Thyroid gland (tissue), 4 donors: ENCODE measurements around the gene TAF1B. TPM values are rescaled to one million over a fixed set of nuclear protein-coding genes. Genes with fewer than 3 reads are reported as not detected.
A peak's percentile ranks its signal among the peaks of the same experiment; 100 is the strongest.

Source experiments
- DNase-seq, 2 donors: peaks; one replicate each; pipeline ENCODE4 v3.0.0-alpha.2; 2019
- H3K27ac ChIP-seq, 3 donors: fragments of 200-600 bp; sonication (generic); 1 replicate in 2 of 3; 2 replicates in 1 of 3; pipeline ENCODE4 v1.5.1; 2016 to 2019; ENCODE audit warnings: mild to moderate bottlenecking in 1 of 3, moderate library complexity in 1 of 3
- H3K27me3 ChIP-seq: fragments of 200-600 bp; sonication (generic); one replicate; pipeline ENCODE4 v1.5.1; 2019
- H3K36me3 ChIP-seq, 2 donors: fragments of 200-600 bp; sonication (generic); one replicate each; pipeline ENCODE4 v1.5.1; 2016 to 2019
- H3K4me1 ChIP-seq, 2 donors: fragments of 200-600 bp; sonication (generic); one replicate each; pipeline ENCODE4 v1.5.1; 2017 to 2019
- H3K4me3 ChIP-seq, 3 donors: fragments of 200-600 bp; sonication (generic); replicated peaks in 1 of 3; 1 replicate in 2 of 3; 2 replicates in 1 of 3; pipeline ENCODE4 v1.5.1; 2016; ENCODE audit warnings: mild to moderate bottlenecking in 1 of 3
- H3K9me3 ChIP-seq: fragments of 200-600 bp; sonication (generic); one replicate; pipeline ENCODE4 v1.5.1; 2017
- POLR2A ChIP-seq, 2 donors: fragments of 450-650 bp; IDR thresholded peaks; one replicate each; pipeline ENCODE4 v1.6.1; 2017; ENCODE audit warnings: antibody characterized with exemption in 2 of 2, mild to moderate bottlenecking in 2 of 2, moderate library complexity in 1 of 2
- WGBS, 2 donors: methylation state at CpG; one replicate each; pipeline ENCODE4 v1.1.5; 2017; 5-methylcytosine and 5-hydroxymethylcytosine counted together
- intact Hi-C: fragments of 100-400 bp; cut with DNase I; formaldehyde crosslinking; loops from one replicate; pipeline ENCODE4 v1.15.1; 2023
- total RNA-seq, 4 donors: library from RNA; depleted of rRNA; stranded (reverse); fragments of >200 nt; gene quantifications; one replicate each; pipeline ENCODE4 v1.2.3, GENCODE V29; 2016
- TF ChIP-seq, protein P1 (sequence below), 6 experiments: fragments of 200-600 bp in 3 of 6; fragments of 450-650 bp in 3 of 6; sonication (generic) in 3 of 6; IDR thresholded peaks; one replicate each; pipeline ENCODE4 v1.5.1; 2016 to 2019; ENCODE audit warnings: antibody characterized with exemption in 6 of 6, mild to moderate bottlenecking in 2 of 6, inconsistent platforms in 1 of 6, moderate library complexity in 1 of 6

TAF1B gene
- total RNA-seq, 4 donors from 2014 or later: 18.6 to 33.9 (median 25.8) TPM

DNA sequence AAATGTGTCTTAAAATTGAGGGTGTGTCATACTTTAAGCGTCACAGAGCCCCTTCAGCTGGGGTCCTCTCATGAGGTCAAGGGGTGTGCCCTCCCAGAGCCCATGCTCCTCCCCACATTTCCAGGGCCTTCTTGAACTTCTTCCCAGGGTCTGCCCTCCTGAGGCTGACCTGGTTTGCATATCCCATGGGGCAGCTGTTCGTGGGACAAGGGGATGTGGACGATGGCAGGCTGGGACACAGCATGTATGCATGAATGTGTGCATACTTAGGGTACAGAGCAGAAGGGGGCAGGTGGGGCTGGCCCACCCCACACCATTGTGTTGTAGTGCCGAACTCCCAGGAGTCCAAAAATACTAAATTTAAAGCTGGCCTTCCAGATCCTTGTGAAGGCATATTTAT, 46.2 kb upstream of the TAF1B start:
- intact Hi-C loops: no loop called here
- Histone ChIP-seq H3K27me3 (no peaks in the 10 kb centered on the region), H3K27ac (no peak overlapping the region), H3K4me1 (peaks cover 0 to 4% of the 10 kb centered on the region in 2 donors), H3K36me3 (no peaks in the 10 kb centered on the region), H3K4me3 (no peak overlapping the region), H3K9me3 (no peaks in the 10 kb centered on the region)
- WGBS, 2 donors: 76 to 80% methylated on average over 4 of the region's 4 CpGs
- TF ChIP-seq, protein P1, sequence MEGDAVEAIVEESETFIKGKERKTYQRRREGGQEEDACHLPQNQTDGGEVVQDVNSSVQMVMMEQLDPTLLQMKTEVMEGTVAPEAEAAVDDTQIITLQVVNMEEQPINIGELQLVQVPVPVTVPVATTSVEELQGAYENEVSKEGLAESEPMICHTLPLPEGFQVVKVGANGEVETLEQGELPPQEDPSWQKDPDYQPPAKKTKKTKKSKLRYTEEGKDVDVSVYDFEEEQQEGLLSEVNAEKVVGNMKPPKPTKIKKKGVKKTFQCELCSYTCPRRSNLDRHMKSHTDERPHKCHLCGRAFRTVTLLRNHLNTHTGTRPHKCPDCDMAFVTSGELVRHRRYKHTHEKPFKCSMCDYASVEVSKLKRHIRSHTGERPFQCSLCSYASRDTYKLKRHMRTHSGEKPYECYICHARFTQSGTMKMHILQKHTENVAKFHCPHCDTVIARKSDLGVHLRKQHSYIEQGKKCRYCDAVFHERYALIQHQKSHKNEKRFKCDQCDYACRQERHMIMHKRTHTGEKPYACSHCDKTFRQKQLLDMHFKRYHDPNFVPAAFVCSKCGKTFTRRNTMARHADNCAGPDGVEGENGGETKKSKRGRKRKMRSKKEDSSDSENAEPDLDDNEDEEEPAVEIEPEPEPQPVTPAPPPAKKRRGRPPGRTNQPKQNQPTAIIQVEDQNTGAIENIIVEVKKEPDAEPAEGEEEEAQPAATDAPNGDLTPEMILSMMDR (IDR thresholded peaks at IDR 0.05): no peak
- no peak for TF ChIP-seq POLR2A (IDR thresholded peaks at IDR 0.05)
- DNase-seq: no peak

DNA sequence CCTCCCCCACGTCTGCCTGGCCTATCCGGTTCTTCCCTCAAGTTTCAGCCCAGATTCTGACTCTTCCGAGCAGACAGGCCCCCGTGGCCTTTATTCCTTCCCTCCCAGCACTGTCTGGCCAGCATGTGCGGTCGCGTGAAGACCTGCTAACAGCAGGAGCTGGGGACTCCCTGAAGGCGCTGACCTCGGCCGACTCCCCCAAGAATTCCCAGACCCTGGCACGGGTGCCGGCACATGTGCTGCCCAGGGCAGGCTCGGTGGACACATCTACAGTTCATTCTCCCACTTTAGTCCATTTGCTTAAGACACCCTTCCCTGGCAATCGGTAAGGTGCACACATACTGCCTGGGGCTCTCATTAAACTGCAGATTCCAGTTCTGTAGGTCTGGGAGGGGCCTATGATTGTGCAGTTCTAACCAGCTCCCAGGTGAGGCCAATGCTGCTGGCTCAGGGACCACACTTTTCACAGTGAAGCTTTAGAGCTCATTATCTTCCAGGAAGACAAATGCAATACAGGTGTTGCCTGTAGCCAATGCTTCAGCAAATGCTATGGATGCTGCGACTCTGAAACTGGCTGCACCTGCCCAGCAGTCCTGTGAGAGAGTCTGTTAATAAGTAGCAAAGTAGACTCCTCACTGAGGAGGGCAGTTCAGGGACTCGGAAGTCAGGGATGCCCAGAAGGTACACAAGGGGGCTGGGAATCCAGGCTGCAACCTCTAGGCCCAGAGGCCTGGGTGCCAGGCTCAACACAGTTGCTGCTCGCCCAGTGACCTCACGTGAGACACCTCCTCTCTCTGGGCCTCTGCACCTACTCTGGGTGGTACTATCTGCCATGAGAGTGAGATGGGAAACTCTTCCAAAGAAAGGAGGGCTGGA, 45.4 kb upstream of the TAF1B start:
- WGBS, 2 donors: 74 to 80% methylated on average over 16 to 18 of the region's 18 CpGs
- intact Hi-C loops: no loop called here
- no peak overlapping the region for H3K4me3 ChIP-seq

DNA sequence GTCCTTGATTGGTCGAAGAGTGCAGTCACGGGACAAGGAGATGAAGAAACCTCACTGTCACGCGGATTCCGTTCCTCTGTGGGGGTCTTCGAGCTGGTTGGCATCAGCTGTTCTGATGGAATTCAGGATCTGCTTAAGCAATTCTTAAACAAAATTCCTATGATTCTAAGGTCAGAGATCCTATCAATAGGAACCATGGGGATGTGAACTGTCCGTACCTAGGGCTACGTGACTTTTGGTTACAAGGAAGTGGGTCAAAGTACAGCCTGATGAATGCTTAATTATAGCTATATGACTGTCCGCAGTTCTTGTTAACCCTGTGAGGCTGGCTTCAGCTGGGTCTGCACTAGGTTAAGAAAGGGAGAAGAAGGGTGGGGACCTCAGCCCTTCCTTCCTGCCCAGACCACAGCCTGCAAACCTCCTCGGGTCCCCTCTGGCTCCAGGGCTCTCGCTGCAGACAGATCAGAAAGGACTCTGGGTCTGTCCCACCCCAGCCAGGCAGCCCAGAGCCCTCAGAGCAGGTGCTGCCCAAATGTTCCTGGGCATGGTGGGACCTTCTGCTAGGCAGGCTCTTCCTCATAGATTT, 44.2 kb upstream of the TAF1B start:
- Histone ChIP-seq H3K27ac (no peak overlapping the region), H3K27me3 (no peaks in the 10 kb centered on the region), H3K36me3 (no peaks in the 10 kb centered on the region), H3K9me3 (no peaks in the 10 kb centered on the region), H3K4me1 (peaks cover 0 to 4% of the 10 kb centered on the region in 2 donors), H3K4me3 (no peak overlapping the region)
- 72 to 88% methylated on average over 11 of the region's 11 CpGs for WGBS, 2 donors
- intact Hi-C loops: no loop called here
- DNase-seq: no peak
- TF ChIP-seq POLR2A (IDR thresholded peaks at IDR 0.05): no peak
- TF ChIP-seq, protein P1 (IDR thresholded peaks at IDR 0.05): no peak

More for the DNA sequence above, 45.4 kb upstream of the TAF1B start:
- no peaks in the 10 kb centered on the region for H3K36me3 ChIP-seq
- H3K9me3 ChIP-seq: no peaks in the 10 kb centered on the region
- no peak for DNase-seq
- no peak for TF ChIP-seq POLR2A (IDR thresholded peaks at IDR 0.05)
- TF ChIP-seq, protein P1 (IDR thresholded peaks at IDR 0.05): no peak
- no peak overlapping the region for H3K27ac ChIP-seq
- peaks cover 0 to 4% of the 10 kb centered on the region in 2 donors for H3K4me1 ChIP-seq
- no peaks in the 10 kb centered on the region for H3K27me3 ChIP-seq

DNA sequence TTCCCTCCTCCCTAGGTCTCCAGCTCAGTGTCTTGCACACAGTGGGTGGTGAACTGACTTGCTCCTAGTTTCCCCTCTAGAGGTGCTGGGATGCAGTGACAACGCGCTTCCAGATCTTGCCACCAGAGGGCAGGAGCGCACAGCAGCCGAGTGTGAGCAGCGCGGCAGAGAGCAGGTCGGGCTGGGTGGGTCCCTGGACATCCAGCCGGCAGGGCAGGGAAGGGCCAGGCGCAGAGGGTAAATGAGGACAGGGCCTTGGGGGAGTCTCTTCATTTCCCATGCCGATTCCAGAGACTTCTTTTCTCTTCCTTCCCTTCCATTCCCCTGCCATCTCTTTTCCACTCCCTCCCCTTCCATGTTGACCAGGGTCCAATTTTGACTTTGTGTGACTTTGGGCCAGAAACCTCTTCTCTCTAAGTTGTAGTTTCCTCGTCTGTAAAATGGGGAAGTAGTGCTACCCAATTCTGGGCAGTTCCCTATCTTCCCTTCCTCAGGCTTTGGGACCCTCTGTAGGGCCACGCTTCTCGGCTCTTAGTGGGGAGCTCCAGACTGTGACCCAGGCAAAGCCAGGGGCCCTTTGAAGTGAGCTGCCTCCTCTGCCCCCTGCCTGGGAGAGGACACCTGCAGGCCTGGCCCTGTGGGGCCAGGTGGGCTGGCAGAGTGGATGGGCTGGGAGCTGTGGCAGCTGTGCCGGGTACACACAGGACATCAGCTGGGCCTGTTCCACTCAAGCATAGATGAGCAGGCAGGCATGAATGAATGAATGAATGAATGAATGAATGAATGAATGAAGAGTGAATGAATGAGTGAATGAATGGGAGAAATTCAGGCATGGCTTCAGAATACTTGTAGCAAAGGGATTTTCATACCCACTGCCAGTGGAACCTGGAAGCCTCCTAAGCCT, 43.3 kb upstream of the TAF1B start:
- Histone ChIP-seq H3K27ac (peak overlapping the region in 1 of 3 donors; percentile 63), H3K4me1 (peaks cover 0 to 4% of the 10 kb centered on the region in 2 donors), H3K27me3 (no peaks in the 10 kb centered on the region), H3K9me3 (no peaks in the 10 kb centered on the region), H3K36me3 (no peaks in the 10 kb centered on the region), H3K4me3 (no peak overlapping the region)
- TF ChIP-seq POLR2A (IDR thresholded peaks at IDR 0.05): no peak
- TF ChIP-seq, protein P1 (IDR thresholded peaks at IDR 0.05): peak; percentile 90 to 98 (median 94)
- peak; percentile 81 to 84 for DNase-seq
- intact Hi-C loops: loop anchor here (10.0 kb wide), 3 partner anchors 145 to 635 kb away; no protein-coding TSS in a partner anchor
- 23 to 26% methylated on average over 14 of the region's 14 CpGs for whole genome bisulfite sequencing, 2 donors
